Mesenchymal stem cell (in vitro differentiated cells and primary cell): ENCODE results near the gene TARS2. TPM values are rescaled to one million over a fixed set of nuclear protein-coding genes. Genes with fewer than 3 reads are reported as not detected.

Source experiments
- DNase-seq: peaks from one replicate; pipeline ENCODE4 v3.0.0-alpha.2; 2013
- H2AFZ ChIP-seq: one replicate; pipeline ENCODE4 v1.6.1; 2013; ENCODE audit warnings: low read depth, mild to moderate bottlenecking, control low read depth, inconsistent platforms, low read length, moderate library complexity
- H2AK5ac ChIP-seq: 2 replicates; pipeline ENCODE4 v1.6.1; 2013; ENCODE audit warnings: low read length, moderate library complexity, mild to moderate bottlenecking, inconsistent platforms; ENCODE audit not compliant: severe bottlenecking
- H2BK120ac ChIP-seq: one replicate; pipeline ENCODE4 v1.6.1; 2013; ENCODE audit warnings: low read depth, mild to moderate bottlenecking, inconsistent platforms, low read length, moderate library complexity
- H2BK12ac ChIP-seq, 2 experiments: one replicate each; pipeline ENCODE4 v1.6.1; 2013; ENCODE audit warnings: inconsistent platforms in 2 of 2, low read length in 2 of 2, mild to moderate bottlenecking in 2 of 2, moderate library complexity in 2 of 2, control low read depth in 1 of 2
- H2BK15ac ChIP-seq: one replicate; pipeline ENCODE4 v1.6.1; 2013; ENCODE audit warnings: mild to moderate bottlenecking, low read depth, inconsistent platforms; ENCODE audit not compliant: poor library complexity, severe bottlenecking
- H2BK5ac ChIP-seq: 2 replicates; pipeline ENCODE4 v1.6.1; 2013; ENCODE audit warnings: low read depth, mild to moderate bottlenecking, low read length, control low read depth, inconsistent platforms; ENCODE audit not compliant: poor library complexity, severe bottlenecking
- H3K14ac ChIP-seq, 2 experiments: one replicate each; pipeline ENCODE4 v1.6.1; 2013; ENCODE audit warnings: inconsistent platforms in 2 of 2, low read length in 2 of 2, control low read depth in 1 of 2, mild to moderate bottlenecking in 1 of 2, moderate library complexity in 1 of 2
- H3K18ac ChIP-seq, 2 experiments: one replicate each; pipeline ENCODE4 v1.6.1; 2013; ENCODE audit warnings: inconsistent platforms in 2 of 2, low read length in 2 of 2, control low read depth in 1 of 2, low read depth in 1 of 2, mild to moderate bottlenecking in 1 of 2
- H3K23ac ChIP-seq, 2 experiments: one replicate each; pipeline ENCODE4 v1.6.1; 2013; ENCODE audit warnings: inconsistent platforms in 2 of 2, low read length in 2 of 2, mild to moderate bottlenecking in 2 of 2, moderate library complexity in 2 of 2, control low read depth in 1 of 2
- H3K27ac ChIP-seq: 2 replicates; pipeline ENCODE4 v1.5.1; 2013; ENCODE audit warnings: mild to moderate bottlenecking, moderate library complexity, low read length, control low read depth, inconsistent platforms; ENCODE audit not compliant: poor library complexity, severe bottlenecking
- H3K27me3 ChIP-seq, 2 experiments: 2 replicates each; pipeline versions ENCODE4 v1.6.1 to v1.7.0; 2013; ENCODE audit warnings: low read length in 2 of 2, mild to moderate bottlenecking in 2 of 2, moderate library complexity in 2 of 2, control low read depth in 1 of 2, inconsistent platforms in 1 of 2; ENCODE audit not compliant: control insufficient read depth in 1 of 2, insufficient read depth in 1 of 2
- H3K36me3 ChIP-seq, 2 experiments: 2 replicates each; pipeline versions ENCODE4 v1.6.1 to v1.7.0; 2013; ENCODE audit warnings: low read length in 2 of 2, control low read depth in 1 of 2, inconsistent platforms in 1 of 2, low read depth in 1 of 2, mild to moderate bottlenecking in 1 of 2; ENCODE audit not compliant: insufficient read depth in 2 of 2, control insufficient read depth in 1 of 2
- H3K4ac ChIP-seq, 2 experiments: one replicate each; pipeline ENCODE4 v1.6.1; 2013; ENCODE audit warnings: inconsistent platforms in 2 of 2, low read length in 2 of 2, mild to moderate bottlenecking in 2 of 2, moderate library complexity in 2 of 2, control low read depth in 1 of 2, low read depth in 1 of 2
- H3K4me1 ChIP-seq: 2 replicates; pipeline ENCODE4 v1.6.1; 2013; ENCODE audit warnings: low read depth, low read length, control low read depth; ENCODE audit not compliant: control insufficient read depth, insufficient read depth
- H3K4me2 ChIP-seq: 2 replicates; pipeline ENCODE4 v1.6.1; 2013; ENCODE audit warnings: low read length, mild to moderate bottlenecking, inconsistent platforms; ENCODE audit not compliant: poor library complexity, severe bottlenecking
- H3K4me3 ChIP-seq, 2 experiments: 2 replicates each; pipeline versions ENCODE4 v1.5.1 to v1.7.0; 2013; ENCODE audit warnings: low read length in 2 of 2, mild to moderate bottlenecking in 2 of 2, control low read depth in 1 of 2, low read depth in 1 of 2; ENCODE audit not compliant: insufficient read depth in 1 of 2
- H3K79me1 ChIP-seq: replicated peaks from 2 replicates; pipeline ENCODE4 v1.6.1; 2013; ENCODE audit warnings: mild to moderate bottlenecking, control low read depth, low read length, inconsistent platforms; ENCODE audit not compliant: poor library complexity, severe bottlenecking
- H3K9ac ChIP-seq: 2 replicates; pipeline ENCODE4 v1.7.0; 2013; ENCODE audit warnings: mild to moderate bottlenecking, low read length, moderate library complexity
- H3K9me3 ChIP-seq: 2 replicates; pipeline ENCODE4 v1.7.0; 2013; ENCODE audit warnings: mild to moderate bottlenecking, low read length; ENCODE audit not compliant: control insufficient read depth
- H4K8ac ChIP-seq: one replicate; pipeline ENCODE4 v1.6.1; 2013; ENCODE audit warnings: inconsistent platforms, mild to moderate bottlenecking, low read length, moderate library complexity
- H4K91ac ChIP-seq: one replicate; pipeline ENCODE4 v1.6.1; 2013; ENCODE audit warnings: mild to moderate bottlenecking, low read length, inconsistent platforms
- WGBS: methylation state at CpG from one replicate; pipeline ENCODE4 v1.1.7; 2013; ENCODE audit warnings: mixed read lengths; 5-methylcytosine and 5-hydroxymethylcytosine counted together
- polyA plus RNA-seq, 2 experiments: library from polyadenylated mRNA; stranded (reverse); fragments of 200-250 nt; gene quantifications; one replicate each; pipeline ENCODE4 v1.2.3, GENCODE V29; 2013

Gene TARS2
- 8.9 TPM for polyA plus RNA-seq (2013, experiment 1 of 2)
- 7.9 TPM for polyA plus RNA-seq (2013, experiment 2 of 2)

GRCh38 chr1:150486966-150487762, at the start of gene TARS2:
Gene TARS2 (plus strand): TSS chr1:150487419. CDS start chr1:150487451, 32 bp downstream.
- peak within 1 kb of the TSS; percentile 89 to 92 for H3K18ac ChIP-seq
- no peaks in the 10 kb centered on the region for H3K27me3 ChIP-seq
- peak within 1 kb of the TSS; percentile 86 for H2AFZ ChIP-seq
- H3K79me1 ChIP-seq: peaks cover 8% of the 10 kb centered on the region
- H3K4ac ChIP-seq: peak within 1 kb of the TSS; percentile 75 to 88
- H4K91ac ChIP-seq: peak within 1 kb of the TSS; percentile 80
- no peaks in the 10 kb centered on the region for H3K9me3 ChIP-seq
- peaks cover 4% of the 10 kb centered on the region for H3K4me1 ChIP-seq
- no peak within 1 kb of the TSS for H2BK5ac ChIP-seq
- no peak within 1 kb of the TSS for H3K14ac ChIP-seq
- peak within 1 kb of the TSS; percentile 69 for H2BK15ac ChIP-seq
- under 1% methylated on average over 27 of the region's 30 CpGs for WGBS
- H2BK12ac ChIP-seq: no peak within 1 kb of the TSS
- peak within 1 kb of the TSS; percentile 92 for H3K4me2 ChIP-seq
- peak; percentile 99 for DNase-seq
- peak within 1 kb of the TSS; percentile 96 for H3K9ac ChIP-seq
- H3K4me3 ChIP-seq: peak within 1 kb of the TSS; percentile 81 to 94
- peak within 1 kb of the TSS; percentile 96 for H4K8ac ChIP-seq
- H2BK120ac ChIP-seq: peak within 1 kb of the TSS; percentile 92
- H3K23ac ChIP-seq: no peak within 1 kb of the TSS
- no peak within 1 kb of the TSS for H3K27ac ChIP-seq
- H2AK5ac ChIP-seq: no peak within 1 kb of the TSS
- peaks cover 6 to 29% of the 10 kb centered on the region in 2 experiments for H3K36me3 ChIP-seq

GRCh38 chr1:150441121-150441520, 46.1 kb upstream of the TARS2 start:
- 18% methylated on average over 2 of the region's 2 CpGs for WGBS
- Histone ChIP-seq H2AFZ (no peak overlapping the region), H3K9me3 (no peaks in the 10 kb centered on the region), H3K27me3 (no peaks in the 10 kb centered on the region), H3K23ac (no peak overlapping the region), H3K9ac (no peak overlapping the region), H3K4me2 (no peak overlapping the region), H3K4me1 (no peaks in the 10 kb centered on the region), H4K8ac (no peak overlapping the region), H3K27ac (no peak overlapping the region), H3K18ac (no peak overlapping the region), H3K36me3 (peaks cover 6 to 59% of the 10 kb centered on the region in 2 experiments), H3K79me1 (peaks cover 19% of the 10 kb centered on the region), H3K14ac (no peak overlapping the region), H2BK15ac (no peak overlapping the region), H2BK5ac (no peak overlapping the region), H3K4ac (no peak overlapping the region), H2BK120ac (no peak overlapping the region), H4K91ac (no peak overlapping the region), H3K4me3 (no peak overlapping the region), H2AK5ac (no peak overlapping the region), H2BK12ac (no peak overlapping the region)
- peak; percentile 41 for DNase-seq

- Histone ChIP-seq H3K23ac (no peak overlapping the region), H3K9me3 (no peaks in the 10 kb centered on the region), H4K8ac (no peak overlapping the region), H2BK12ac (no peak overlapping the region), H3K36me3 (peaks cover 14 to 86% of the 10 kb centered on the region in 2 experiments), H3K4ac (no peak overlapping the region), H4K91ac (no peak overlapping the region), H2AFZ (no peak overlapping the region), H3K14ac (no peak overlapping the region), H3K79me1 (peaks cover 14% of the 10 kb centered on the region), H3K4me3 (no peak overlapping the region), H2BK5ac (no peak overlapping the region), H3K27ac (no peak overlapping the region), H3K9ac (no peak overlapping the region), H2BK15ac (no peak overlapping the region), H3K4me1 (no peaks in the 10 kb centered on the region), H3K4me2 (no peak overlapping the region), H3K18ac (no peak overlapping the region), H2BK120ac (no peak overlapping the region), H2AK5ac (no peak overlapping the region), H3K27me3 (no peaks in the 10 kb centered on the region)
- DNase-seq: no peak
- 100% methylated on average over 1 of the region's 1 CpG for WGBS
Observed at GRCh38 chr1:150444232-150444631, 43.0 kb upstream of the TARS2 start.

- peaks cover 10% of the 10 kb centered on the region for H3K79me1 ChIP-seq
- H2BK120ac ChIP-seq: no peak overlapping the region
- no peaks in the 10 kb centered on the region for H3K27me3 ChIP-seq
- H2BK5ac ChIP-seq: no peak overlapping the region
- peaks cover 17 to 45% of the 10 kb centered on the region in 2 experiments for H3K36me3 ChIP-seq
- no peak overlapping the region for H3K14ac ChIP-seq
- no peak overlapping the region for H3K27ac ChIP-seq
- H2BK12ac ChIP-seq: no peak overlapping the region
- H2AK5ac ChIP-seq: no peak overlapping the region
- H3K23ac ChIP-seq: no peak overlapping the region
- no peak for DNase-seq
- no peaks in the 10 kb centered on the region for H3K9me3 ChIP-seq
- H4K8ac ChIP-seq: no peak overlapping the region
- H3K9ac ChIP-seq: no peak overlapping the region
- no peak overlapping the region for H3K4ac ChIP-seq
- H2BK15ac ChIP-seq: no peak overlapping the region
- H3K4me3 ChIP-seq: no peak overlapping the region
- H4K91ac ChIP-seq: no peak overlapping the region
- H3K18ac ChIP-seq: no peak overlapping the region
- H2AFZ ChIP-seq: no peak overlapping the region
- H3K4me2 ChIP-seq: no peak overlapping the region
- WGBS: 97% methylated on average over 4 of the region's 4 CpGs
- no peaks in the 10 kb centered on the region for H3K4me1 ChIP-seq
Observed at GRCh38 chr1:150456146-150456647, 31.0 kb upstream of the TARS2 start.
